Nephron (organoid): ENCODE measurements around the gene TACC3.

Source experiments
- H3K27ac Mint-ChIP-seq, 3 experiments: 2 replicates each; pipeline ENCODE4 v1.8.0; 2020; ENCODE audit warnings: mixed read lengths in 3 of 3, mild to moderate bottlenecking in 2 of 3, moderate library complexity in 1 of 3
- H3K27me3 Mint-ChIP-seq: 2 replicates; pipeline ENCODE4 v1.8.0; 2021; ENCODE audit warnings: low read depth, mild to moderate bottlenecking, moderate library complexity, mixed read lengths
- H3K36me3 Mint-ChIP-seq: 2 replicates; pipeline ENCODE4 v1.8.0; 2020; ENCODE audit warnings: low read depth, mixed read lengths
- H3K4me1 Mint-ChIP-seq: 2 replicates; pipeline ENCODE4 v1.8.0; 2020; ENCODE audit warnings: mixed read lengths
- H3K4me3 Mint-ChIP-seq, 3 experiments: 2 replicates each; pipeline ENCODE4 v1.8.0; 2020; ENCODE audit warnings: mild to moderate bottlenecking in 3 of 3, mixed read lengths in 3 of 3, moderate library complexity in 2 of 3
- H3K9me3 Mint-ChIP-seq: 2 replicates; pipeline ENCODE4 v1.8.0; 2020; ENCODE audit warnings: mixed read lengths
- CTCF ChIP-seq, 3 experiments: fragments of 200-600 bp; sonication (generic); IDR thresholded peaks; one replicate each; pipeline ENCODE4 v1.5.0; 2021; ENCODE audit warnings: antibody characterized with exemption in 3 of 3; ENCODE audit not compliant: unreplicated experiment in 3 of 3

The TACC3 gene

GRCh38 chr4:1684506-1685234, 36.7 kb upstream of the TACC3 start:
- Mint-ChIP-seq H3K4me3 (peak overlapping the region; percentile 49 to 71 (median 55)), H3K4me1 (peaks cover 11% of the 10 kb centered on the region), H3K36me3 (peaks cover 3% of the 10 kb centered on the region), H3K27me3 (peaks cover 12% of the 10 kb centered on the region), H3K27ac (peak overlapping the region in 1 of 3 experiments; percentile 13), H3K9me3 (no peaks in the 10 kb centered on the region)
- no peak for TF ChIP-seq CTCF (IDR thresholded peaks at IDR 0.05; ENCODE audit: unreplicated experiment in 3 of 3)

GRCh38 chr4:1685235-1686150, 35.8 kb upstream of the TACC3 start:
- Mint-ChIP-seq H3K36me3 (peaks cover 7% of the 10 kb centered on the region), H3K4me1 (peaks cover 11% of the 10 kb centered on the region), H3K27ac (peak overlapping the region in 2 of 3 experiments; percentile 56 to 59), H3K4me3 (peak overlapping the region in 2 of 3 experiments; percentile 38 to 56), H3K9me3 (no peaks in the 10 kb centered on the region), H3K27me3 (peaks cover 12% of the 10 kb centered on the region)
- TF ChIP-seq CTCF (IDR thresholded peaks at IDR 0.05; ENCODE audit: unreplicated experiment in 3 of 3), result no peak

- Mint-ChIP-seq H3K27me3 (peaks cover 12% of the 10 kb centered on the region), H3K36me3 (peaks cover 18% of the 10 kb centered on the region)
Observed at GRCh38 chr4:1686440-1687036, 34.8 kb upstream of the TACC3 start.

GRCh38 chr4:1690698-1691097, 30.6 kb upstream of the TACC3 start:
- Mint-ChIP-seq H3K4me3 (no peak overlapping the region), H3K9me3 (no peaks in the 10 kb centered on the region), H3K4me1 (peaks cover 5% of the 10 kb centered on the region), H3K27me3 (no peaks in the 10 kb centered on the region), H3K27ac (no peak overlapping the region), H3K36me3 (peaks cover 46% of the 10 kb centered on the region)
- no peak for TF ChIP-seq CTCF (IDR thresholded peaks at IDR 0.05; ENCODE audit: unreplicated experiment in 3 of 3)

More at GRCh38 chr4:1686440-1687036, 34.8 kb upstream of the TACC3 start:
- Mint-ChIP-seq H3K4me1 (peaks cover 11% of the 10 kb centered on the region), H3K27ac (peak overlapping the region in 2 of 3 experiments; percentile 38 to 66), H3K9me3 (no peaks in the 10 kb centered on the region), H3K4me3 (peak overlapping the region; percentile 47 to 73 (median 66))
- no peak for TF ChIP-seq CTCF (IDR thresholded peaks at IDR 0.05; ENCODE audit: unreplicated experiment in 3 of 3)

GRCh38 chr4:1691737-1692373, 29.5 kb upstream of the TACC3 start:
- Mint-ChIP-seq H3K9me3 (no peaks in the 10 kb centered on the region), H3K27me3 (no peaks in the 10 kb centered on the region), H3K36me3 (peaks cover 55% of the 10 kb centered on the region), H3K4me3 (no peak overlapping the region), H3K4me1 (peaks cover 11% of the 10 kb centered on the region), H3K27ac (no peak overlapping the region)
- no peak for TF ChIP-seq CTCF (IDR thresholded peaks at IDR 0.05; ENCODE audit: unreplicated experiment in 3 of 3)
